H9 (cell line): ENCODE results near the gene OPRL1. TPM values are rescaled to one million over a fixed set of nuclear protein-coding genes. Genes with fewer than 3 reads are reported as not detected.

Experiments
- DNase-seq: peaks from one replicate; pipeline ENCODE4 v3.0.0-alpha.2; 2017
- H2AFZ ChIP-seq: one replicate; pipeline ENCODE4 v1.6.1; 2013; ENCODE audit warnings: mild to moderate bottlenecking, low read length, control low read depth, moderate library complexity
- H2AK5ac ChIP-seq: 2 replicates; pipeline ENCODE4 v1.6.1; 2013; ENCODE audit warnings: low read length, control low read depth, mixed read lengths; ENCODE audit not compliant: insufficient read length
- H2BK120ac ChIP-seq: one replicate; pipeline ENCODE4 v1.6.1; 2013; ENCODE audit warnings: low read depth, mild to moderate bottlenecking, low read length, control low read depth, inconsistent platforms; ENCODE audit not compliant: poor library complexity, severe bottlenecking
- H2BK12ac ChIP-seq: 2 replicates; pipeline ENCODE4 v1.6.1; 2013; ENCODE audit warnings: low read length, control low read depth, mixed read lengths, low read depth; ENCODE audit not compliant: insufficient read length
- H2BK15ac ChIP-seq: 2 replicates; pipeline ENCODE4 v1.6.1; 2013; ENCODE audit warnings: low read depth, low read length, control low read depth
- H2BK20ac ChIP-seq: one replicate; pipeline ENCODE4 v1.6.1; 2013; ENCODE audit warnings: low read depth, mild to moderate bottlenecking, low read length, control low read depth, inconsistent platforms; ENCODE audit not compliant: poor library complexity, severe bottlenecking
- H2BK5ac ChIP-seq: 2 replicates; pipeline ENCODE4 v1.6.1; 2013; ENCODE audit warnings: low read length, control low read depth, mixed read lengths; ENCODE audit not compliant: insufficient read length
- H3K14ac ChIP-seq: 2 replicates; pipeline ENCODE4 v1.6.1; 2013; ENCODE audit warnings: low read length, control low read depth; ENCODE audit not compliant: insufficient read depth
- H3K18ac ChIP-seq: 2 replicates; pipeline ENCODE4 v1.6.1; 2013; ENCODE audit warnings: low read depth, mild to moderate bottlenecking, mixed read lengths, low read length, control low read depth; ENCODE audit not compliant: insufficient read length
- H3K23ac ChIP-seq: 2 replicates; pipeline ENCODE4 v1.6.1; 2013; ENCODE audit warnings: low read length, control low read depth, mixed read lengths, low read depth; ENCODE audit not compliant: insufficient read length
- H3K23me2 ChIP-seq: 2 replicates; pipeline ENCODE4 v1.6.1; 2013; ENCODE audit warnings: low read depth, mild to moderate bottlenecking, mixed read lengths, low read length, control low read depth; ENCODE audit not compliant: insufficient read length, poor library complexity, severe bottlenecking
- H3K27ac ChIP-seq: 2 replicates; pipeline ENCODE4 v1.5.1; 2013; ENCODE audit warnings: low read length, control low read depth, mixed read lengths, low read depth; ENCODE audit not compliant: insufficient read length
- H3K27me3 ChIP-seq: 2 replicates; pipeline ENCODE4 v1.6.1; 2013; ENCODE audit warnings: low read length, control low read depth, inconsistent platforms; ENCODE audit not compliant: insufficient read depth
- H3K4ac ChIP-seq: 2 replicates; pipeline ENCODE4 v1.6.1; 2013; ENCODE audit warnings: low read depth, mild to moderate bottlenecking, control low read depth, inconsistent platforms, low read length, moderate library complexity
- H3K4me1 ChIP-seq: 2 replicates; pipeline ENCODE4 v1.6.1; 2013; ENCODE audit warnings: low read length, control low read depth, inconsistent platforms; ENCODE audit not compliant: insufficient read depth
- H3K4me2 ChIP-seq: 2 replicates; pipeline ENCODE4 v1.6.1; 2013; ENCODE audit warnings: low read length, control low read depth, mixed read lengths; ENCODE audit not compliant: insufficient read length, insufficient read depth
- H3K56ac ChIP-seq: 2 replicates; pipeline ENCODE4 v1.6.1; 2013; ENCODE audit warnings: low read depth, mild to moderate bottlenecking, mixed read lengths, low read length, control low read depth; ENCODE audit not compliant: insufficient read length
- H3K79me1 ChIP-seq: 2 replicates; pipeline ENCODE4 v1.6.1; 2013; ENCODE audit warnings: low read depth, mild to moderate bottlenecking, moderate library complexity, low read length, control low read depth, inconsistent platforms; ENCODE audit not compliant: insufficient read depth, poor library complexity, severe bottlenecking
- H3K79me2 ChIP-seq: 2 replicates; pipeline ENCODE4 v1.6.1; 2013; ENCODE audit warnings: low read length, control low read depth, inconsistent platforms; ENCODE audit not compliant: insufficient read depth
- H3K9ac ChIP-seq: 2 replicates; pipeline ENCODE4 v1.6.1; 2013; ENCODE audit warnings: low read length, control low read depth, mixed read lengths; ENCODE audit not compliant: insufficient read length; ENCODE audit errors: extremely low read depth
- H3K9me3 ChIP-seq: one replicate; pipeline ENCODE4 v1.6.1; 2013; ENCODE audit warnings: low read depth, low read length, inconsistent platforms; ENCODE audit not compliant: control insufficient read depth
- H3T11ph ChIP-seq: one replicate; pipeline ENCODE4 v1.6.1; 2013; ENCODE audit warnings: mild to moderate bottlenecking, low read length, control low read depth, inconsistent platforms
- H4K20me1 ChIP-seq: one replicate; pipeline ENCODE4 v1.6.1; 2013; ENCODE audit not compliant: control insufficient read depth, insufficient read length, insufficient read depth
- H4K5ac ChIP-seq: 2 replicates; pipeline ENCODE4 v1.6.1; 2013; ENCODE audit warnings: low read depth, mild to moderate bottlenecking, mixed read lengths, low read length, control low read depth; ENCODE audit not compliant: insufficient read length
- H4K8ac ChIP-seq: replicated peaks from 2 replicates; pipeline ENCODE4 v1.6.1; 2013; ENCODE audit warnings: low read length, control low read depth, mixed read lengths, low read depth; ENCODE audit not compliant: insufficient read length
- H4K91ac ChIP-seq: 2 replicates; pipeline ENCODE4 v1.6.1; 2013; ENCODE audit warnings: low read depth, mild to moderate bottlenecking, moderate library complexity, mixed read lengths, low read length, control low read depth; ENCODE audit not compliant: insufficient read length
- H3K27ac Mint-ChIP-seq, 3 experiments: 2 replicates in 2 of 3; 3 replicates in 1 of 3; pipeline ENCODE4 v1.8.0; 2020 to 2021; ENCODE audit warnings: mixed read lengths in 3 of 3, mild to moderate bottlenecking in 1 of 3, moderate library complexity in 1 of 3
- H3K27me3 Mint-ChIP-seq: 2 replicates; pipeline ENCODE4 v1.8.0; 2021; ENCODE audit warnings: low read depth, mild to moderate bottlenecking, moderate library complexity, mixed read lengths
- H3K36me3 Mint-ChIP-seq, 3 experiments: 2 replicates in 2 of 3; 3 replicates in 1 of 3; pipeline ENCODE4 v1.8.0; 2020 to 2021; ENCODE audit warnings: low read depth in 3 of 3, mixed read lengths in 3 of 3; ENCODE audit not compliant: insufficient read depth in 1 of 3
- H3K4me1 Mint-ChIP-seq, 2 experiments: 2 replicates each; pipeline ENCODE4 v1.8.0; 2020; ENCODE audit warnings: mixed read lengths in 2 of 2
- H3K4me3 Mint-ChIP-seq, 2 experiments: 2 replicates in 1 of 2; 3 replicates in 1 of 2; pipeline ENCODE4 v1.8.0; 2020 to 2021; ENCODE audit warnings: mild to moderate bottlenecking in 2 of 2, mixed read lengths in 2 of 2, moderate library complexity in 1 of 2
- H3K9me3 Mint-ChIP-seq, 2 experiments: 2 replicates in 1 of 2; 3 replicates in 1 of 2; pipeline ENCODE4 v1.8.0; 2020; ENCODE audit warnings: mild to moderate bottlenecking in 2 of 2, mixed read lengths in 2 of 2, moderate library complexity in 1 of 2
- WGBS: extraction: QIAGEN DNeasy Blood & Tissue Kit; methylation state at CpG from one replicate; pipeline ENCODE4 v1.1.7; 2013; ENCODE audit warnings: missing lambda C conversion rate, low lambda C conversion rate, mixed read lengths; ENCODE audit not compliant: insufficient read length; ENCODE audit errors: extremely low coverage; 5-methylcytosine and 5-hydroxymethylcytosine counted together
- total RNA-seq: library from RNA; stranded (reverse); gene quantifications from 2 replicates; pipeline ENCODE4 v1.2.1, GENCODE V29; 2021
- TF ChIP-seq, protein P1 (sequence below): fragments of 200-600 bp; sonication (generic); conservative IDR thresholded peaks from 3 replicates; pipeline ENCODE4 v1.8.0; 2021; ENCODE audit warnings: antibody characterized with exemption, mild to moderate bottlenecking

The OPRL1 gene
- total RNA-seq, 1 experiment from 2014 or later = 0.90 TPM

DNA sequence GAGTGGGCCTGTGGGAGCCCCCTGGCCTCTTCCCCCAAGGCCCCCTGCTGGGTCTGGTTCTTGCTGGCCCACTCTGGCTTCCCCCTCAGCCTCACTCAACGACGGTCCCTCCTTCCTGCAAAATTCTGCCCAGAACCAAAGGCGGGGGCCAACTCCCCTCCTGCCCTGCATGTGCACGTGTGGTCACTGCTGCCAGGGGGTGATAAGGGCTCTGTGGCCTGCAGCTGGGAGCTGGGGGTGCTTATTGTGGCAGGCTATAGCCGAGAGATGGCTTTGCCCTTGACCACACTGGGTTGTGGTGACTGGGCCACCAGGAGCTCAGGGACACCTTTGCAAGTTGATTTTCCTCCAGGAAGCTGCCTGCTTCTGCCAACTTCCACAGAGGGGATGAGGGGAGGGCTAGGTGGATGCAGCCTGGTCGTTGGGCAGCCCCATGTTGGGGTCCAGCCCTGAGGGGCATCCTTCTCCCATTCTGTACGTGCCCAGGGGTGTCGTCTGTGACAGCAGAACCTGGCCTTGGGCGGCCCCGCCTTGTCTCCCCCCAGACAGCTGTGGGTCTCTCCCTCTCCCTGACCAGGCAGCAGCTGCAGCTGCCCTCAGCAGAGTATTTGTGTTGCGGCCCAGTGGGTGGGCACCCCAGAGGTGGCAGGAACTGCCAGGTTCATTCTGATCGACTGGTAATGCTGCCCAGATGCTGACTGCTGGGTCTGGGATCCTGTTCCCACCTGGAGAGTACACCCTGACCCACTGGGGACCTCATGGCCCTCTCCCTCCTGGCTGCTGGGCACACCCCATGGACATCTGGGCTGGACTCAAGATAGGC, 11.3 kb upstream of the OPRL1 start:
- Histone ChIP-seq H3K23ac (no peak overlapping the region), H4K20me1 (no peaks in the 10 kb centered on the region), H2BK120ac (no peak overlapping the region), H2BK12ac (no peak overlapping the region), H2AK5ac (no peak overlapping the region), H3K4ac (no peak overlapping the region), H3K79me2 (no peaks in the 10 kb centered on the region), H3T11ph (no peak overlapping the region), H2BK20ac (no peak overlapping the region), H3K14ac (no peak overlapping the region), H3K4me2 (no peak overlapping the region), H3K79me1 (no peaks in the 10 kb centered on the region), H4K5ac (no peak overlapping the region), H2BK15ac (no peak overlapping the region), H3K56ac (no peak overlapping the region), H3K18ac (no peak overlapping the region), H2AFZ (no peak overlapping the region), H3K27me3 (no peaks in the 10 kb centered on the region), H3K9me3 (no peaks in the 10 kb centered on the region), H2BK5ac (no peak overlapping the region), H4K91ac (no peak overlapping the region), H4K8ac (no peak overlapping the region), H3K23me2 (peaks cover 2% of the 10 kb centered on the region), H3K4me1 (peaks cover 1% of the 10 kb centered on the region; the same call in 1 of the 2 replicates), H3K9ac (no peak overlapping the region), H3K27ac (no peak overlapping the region)
- H3K36me3 Mint-ChIP-seq = peaks cover 0 to 3% (median 0%) of the 10 kb centered on the region in 3 experiments; a peak in 4 of 7 replicates
- H3K4me1 Mint-ChIP-seq = peaks cover 21 to 34% of the 10 kb centered on the region in 2 experiments
- peak overlapping the region in 1 of 3 experiments; percentile 63; a peak in 1 of 7 replicates for H3K27ac Mint-ChIP-seq
- no peaks in the 10 kb centered on the region for H3K9me3 Mint-ChIP-seq
- TF ChIP-seq, protein P1, sequence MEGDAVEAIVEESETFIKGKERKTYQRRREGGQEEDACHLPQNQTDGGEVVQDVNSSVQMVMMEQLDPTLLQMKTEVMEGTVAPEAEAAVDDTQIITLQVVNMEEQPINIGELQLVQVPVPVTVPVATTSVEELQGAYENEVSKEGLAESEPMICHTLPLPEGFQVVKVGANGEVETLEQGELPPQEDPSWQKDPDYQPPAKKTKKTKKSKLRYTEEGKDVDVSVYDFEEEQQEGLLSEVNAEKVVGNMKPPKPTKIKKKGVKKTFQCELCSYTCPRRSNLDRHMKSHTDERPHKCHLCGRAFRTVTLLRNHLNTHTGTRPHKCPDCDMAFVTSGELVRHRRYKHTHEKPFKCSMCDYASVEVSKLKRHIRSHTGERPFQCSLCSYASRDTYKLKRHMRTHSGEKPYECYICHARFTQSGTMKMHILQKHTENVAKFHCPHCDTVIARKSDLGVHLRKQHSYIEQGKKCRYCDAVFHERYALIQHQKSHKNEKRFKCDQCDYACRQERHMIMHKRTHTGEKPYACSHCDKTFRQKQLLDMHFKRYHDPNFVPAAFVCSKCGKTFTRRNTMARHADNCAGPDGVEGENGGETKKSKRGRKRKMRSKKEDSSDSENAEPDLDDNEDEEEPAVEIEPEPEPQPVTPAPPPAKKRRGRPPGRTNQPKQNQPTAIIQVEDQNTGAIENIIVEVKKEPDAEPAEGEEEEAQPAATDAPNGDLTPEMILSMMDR = no peak
- DNase-seq = no peak
- WGBS = no CpG with 5 or more reads among the region's 12 CpGs
- H3K27me3 Mint-ChIP-seq = peaks cover 1% of the 10 kb centered on the region
- no peak overlapping the region for H3K4me3 Mint-ChIP-seq
